Measurements from ENCODE around the gene QSOX2. TPM values are rescaled to one million over a fixed set of nuclear protein-coding genes. Genes with fewer than 3 reads are reported as not detected.

QSOX2 gene
- total and polyA plus RNA-seq, 4 donors, result 0.79 to 12.7 (median 4.3) TPM

GRCh38 chr9:136193127-136193890 lies 52.3 kb downstream of the QSOX2 start (continued):
- TF ChIP-seq GABPA (IDR thresholded peaks at IDR 0.05 in 1 of 2, conservative IDR thresholded peaks at IDR 0.05 in 1 of 2), result no peak
- no peak for TF ChIP-seq HNF4G (IDR thresholded peaks at IDR 0.05)
- TF ChIP-seq CTCF (IDR thresholded peaks at IDR 0.05; ENCODE audit: low read depth, low read length, missing input control), result no peak
- no peak for TF ChIP-seq HNF4A (conservative IDR thresholded peaks at IDR 0.05)

GRCh38 chr9:136192289-136193126 lies 53.1 kb downstream of the QSOX2 start:
- peaks cover 0 to 8% (median 2%) of the 10 kb centered on the region in 4 donors for H3K4me1 ChIP-seq (ENCODE audit: control insufficient read depth in 4 of 4, insufficient read depth in 4 of 4, low read length in 3 of 4)
- WGBS, result 5% methylated on average over 51 of the region's 51 CpGs
- TF ChIP-seq NR2F2 (IDR thresholded peaks at IDR 0.05) (no peak), SP1 (IDR thresholded peaks at IDR 0.05) (no peak), YY1 (IDR thresholded peaks at IDR 0.05) (no peak)
- H3K9ac ChIP-seq (ENCODE audit: low read depth in 1 of 2, low read length in 2 of 2), result no peak overlapping the region
- H3K9me3 ChIP-seq (ENCODE audit: control insufficient read depth in 4 of 4, low read length in 3 of 4), result no peaks in the 10 kb centered on the region
- H3K27me3 ChIP-seq (ENCODE audit: control insufficient read depth in 4 of 4, insufficient read depth in 4 of 4, low read length in 3 of 4), result peaks cover under 1 to 49% (median 5%) of the 10 kb centered on the region in 4 donors
- no peak for DNase-seq (ENCODE audit: low spot score)
- H3K36me3 ChIP-seq (ENCODE audit: control insufficient read depth in 4 of 4, insufficient read depth in 3 of 4, low read depth in 1 of 4, low read length in 3 of 4), result no peaks in the 10 kb centered on the region
- no peak overlapping the region for H3K4me3 ChIP-seq (ENCODE audit: low read depth in 1 of 3, low read length in 3 of 3)
- no peak overlapping the region for H3K27ac ChIP-seq (ENCODE audit: low read depth in 1 of 2, low read length in 2 of 2)

- Histone ChIP-seq H3K4me3 (ENCODE audit: low read depth in 1 of 3, low read length in 3 of 3) (no peak overlapping the region), H3K9ac (ENCODE audit: low read depth in 1 of 2, low read length in 2 of 2) (no peak overlapping the region), H3K27me3 (ENCODE audit: control insufficient read depth in 4 of 4, insufficient read depth in 4 of 4, low read length in 3 of 4) (peaks cover 0 to 44% (median 6%) of the 10 kb centered on the region in 4 donors), H3K9me3 (ENCODE audit: control insufficient read depth in 4 of 4, low read length in 3 of 4) (no peaks in the 10 kb centered on the region), H3K27ac (ENCODE audit: low read depth in 1 of 2, low read length in 2 of 2) (no peak overlapping the region), H3K4me1 (ENCODE audit: control insufficient read depth in 4 of 4, insufficient read depth in 4 of 4, low read length in 3 of 4) (peaks cover 0 to 7% (median 2%) of the 10 kb centered on the region in 4 donors), H3K36me3 (ENCODE audit: control insufficient read depth in 4 of 4, insufficient read depth in 3 of 4, low read depth in 1 of 4, low read length in 3 of 4) (no peaks in the 10 kb centered on the region)
- DNase-seq (ENCODE audit: low spot score), result no peak
- TF ChIP-seq HNF4A (conservative IDR thresholded peaks at IDR 0.05) (no peak), YY1 (IDR thresholded peaks at IDR 0.05) (no peak)
- WGBS, result 20% methylated on average over 9 of the region's 9 CpGs
These were observed 53.7 kb downstream of the QSOX2 start for GRCh38 chr9:136191960-136192286.

- H3K36me3 ChIP-seq (ENCODE audit: control insufficient read depth in 4 of 4, insufficient read depth in 3 of 4, low read depth in 1 of 4, low read length in 3 of 4), result no peaks in the 10 kb centered on the region
- peaks cover 0 to 6% (median 2%) of the 10 kb centered on the region in 4 donors for H3K4me1 ChIP-seq (ENCODE audit: control insufficient read depth in 4 of 4, insufficient read depth in 4 of 4, low read length in 3 of 4)
- peaks cover 0 to 38% (median 6%) of the 10 kb centered on the region in 4 donors for H3K27me3 ChIP-seq (ENCODE audit: control insufficient read depth in 4 of 4, insufficient read depth in 4 of 4, low read length in 3 of 4)
- H3K27ac ChIP-seq (ENCODE audit: low read depth in 1 of 2, low read length in 2 of 2), result no peak overlapping the region
- no peak for TF ChIP-seq YY1 (IDR thresholded peaks at IDR 0.05)
- 50% methylated on average over 30 of the region's 30 CpGs for WGBS
- DNase-seq (ENCODE audit: low spot score), result no peak
- no peak overlapping the region for H3K4me3 ChIP-seq (ENCODE audit: low read depth in 1 of 3, low read length in 3 of 3)
- H3K9me3 ChIP-seq (ENCODE audit: control insufficient read depth in 4 of 4, low read length in 3 of 4), result no peaks in the 10 kb centered on the region
- H3K9ac ChIP-seq (ENCODE audit: low read depth in 1 of 2, low read length in 2 of 2), result no peak overlapping the region
These were observed 54.3 kb downstream of the QSOX2 start for GRCh38 chr9:136191099-136191959.

All from liver (tissue), 9 donors.